Gastroesophageal sphincter (tissue), 3 donors: ENCODE data around the gene STAM.

Experiments used
- CTCF ChIP-seq, 4 experiments: fragments of 200-600 bp in 2 of 4; fragments of 450-650 bp in 2 of 4; sonication (generic) in 1 of 4; IDR thresholded peaks; one replicate each; pipeline ENCODE4 v1.5.1; 2017 to 2019; ENCODE audit warnings: antibody characterized with exemption in 4 of 4, mild to moderate bottlenecking in 2 of 4, moderate library complexity in 2 of 4
- EP300 ChIP-seq: sonication (generic); formaldehyde crosslinking; IDR thresholded peaks from one replicate; pipeline ENCODE4 v1.6.1; 2017; ENCODE audit warnings: antibody characterized with exemption, mild to moderate bottlenecking

- TF ChIP-seq CTCF (IDR thresholded peaks at IDR 0.05): no peak
- no peak for TF ChIP-seq EP300
Measured at GRCh38 chr10:17682236-17682946, 38.4 kb downstream of the STAM start.
